MM.1S (cell line): ENCODE results near the gene MMP25.

Source experiments
- CTCF ChIP-seq: fragments of 300-600 bp; sonication (generic); IDR thresholded peaks from 2 replicates; pipeline ENCODE4 v1.5.1; 2016; ENCODE audit warnings: antibody characterized with exemption, low read length, mixed read lengths
- EZH2phosphoT487 ChIP-seq: fragments of 300-600 bp; sonication (generic); IDR thresholded peaks from 2 replicates; pipeline ENCODE4 v1.6.1; 2018; ENCODE audit warnings: antibody characterized with exemption, low read length

- TF ChIP-seq EZH2phosphoT487 = no peak
- no peak for TF ChIP-seq CTCF
Observed at GRCh38 chr16:3068487-3068886, 22.1 kb downstream of the MMP25 start.
